AG09319 (cell line): ENCODE measurements around the gene DENND2A.

Source experiments
- DNase-seq: peaks from one replicate; pipeline ENCODE4 v3.0.0-alpha.2; 2010; ENCODE audit warnings: low read depth; ENCODE audit errors: extremely low read depth
- TF ChIP-seq, protein P1 (sequence below): IDR thresholded peaks from 2 replicates; pipeline ENCODE4 v1.5.1; 2011; ENCODE audit warnings: low read depth, mild to moderate bottlenecking, inconsistent platforms, low read length, moderate library complexity

The DENND2A gene

GRCh38 chr7:140607441-140607989, 33.1 kb downstream of the DENND2A start:
- peak; percentile 65 for DNase-seq
- TF ChIP-seq, protein P1, sequence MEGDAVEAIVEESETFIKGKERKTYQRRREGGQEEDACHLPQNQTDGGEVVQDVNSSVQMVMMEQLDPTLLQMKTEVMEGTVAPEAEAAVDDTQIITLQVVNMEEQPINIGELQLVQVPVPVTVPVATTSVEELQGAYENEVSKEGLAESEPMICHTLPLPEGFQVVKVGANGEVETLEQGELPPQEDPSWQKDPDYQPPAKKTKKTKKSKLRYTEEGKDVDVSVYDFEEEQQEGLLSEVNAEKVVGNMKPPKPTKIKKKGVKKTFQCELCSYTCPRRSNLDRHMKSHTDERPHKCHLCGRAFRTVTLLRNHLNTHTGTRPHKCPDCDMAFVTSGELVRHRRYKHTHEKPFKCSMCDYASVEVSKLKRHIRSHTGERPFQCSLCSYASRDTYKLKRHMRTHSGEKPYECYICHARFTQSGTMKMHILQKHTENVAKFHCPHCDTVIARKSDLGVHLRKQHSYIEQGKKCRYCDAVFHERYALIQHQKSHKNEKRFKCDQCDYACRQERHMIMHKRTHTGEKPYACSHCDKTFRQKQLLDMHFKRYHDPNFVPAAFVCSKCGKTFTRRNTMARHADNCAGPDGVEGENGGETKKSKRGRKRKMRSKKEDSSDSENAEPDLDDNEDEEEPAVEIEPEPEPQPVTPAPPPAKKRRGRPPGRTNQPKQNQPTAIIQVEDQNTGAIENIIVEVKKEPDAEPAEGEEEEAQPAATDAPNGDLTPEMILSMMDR = no peak

DNA sequence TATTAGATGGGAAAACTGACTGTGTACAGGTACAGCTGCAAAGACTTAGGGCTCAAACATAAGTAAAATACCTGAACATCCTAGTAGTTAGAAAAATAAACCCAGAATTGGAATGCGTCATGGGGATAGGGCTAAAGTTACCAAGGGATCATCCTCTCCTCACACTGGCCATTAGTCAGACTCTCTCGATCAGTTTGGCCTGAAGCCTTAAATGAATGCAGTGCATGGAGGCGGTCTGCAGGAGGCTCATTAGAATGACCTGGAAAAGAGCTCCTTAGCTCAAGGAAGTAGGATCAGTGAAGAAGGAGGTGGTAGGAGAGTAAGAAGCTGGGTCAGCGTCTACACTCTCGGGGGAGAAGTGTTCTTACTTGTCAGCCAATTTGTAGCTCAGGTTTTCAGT, 35.3 kb downstream of the DENND2A start:
- DNase-seq = peak; percentile 44
- TF ChIP-seq, protein P1 = peak; percentile 20

DNA sequence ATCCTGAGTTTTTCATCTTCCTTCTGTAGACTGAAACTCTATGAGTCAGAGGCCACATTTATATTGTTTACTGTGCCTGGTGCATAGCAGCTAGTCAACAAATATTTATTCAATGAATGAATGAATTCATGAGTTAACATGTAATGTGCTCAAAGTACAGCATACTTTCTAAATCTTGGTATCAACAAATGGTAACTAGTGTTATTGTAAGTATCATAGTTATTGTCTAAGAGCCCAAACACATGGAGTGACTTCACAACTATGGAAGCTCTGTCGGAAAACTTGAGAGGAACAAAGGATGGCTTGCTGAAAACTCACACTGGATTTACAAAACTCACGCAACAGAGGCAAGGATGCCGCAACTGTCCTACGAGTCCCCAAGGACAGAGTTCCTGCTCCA, 35.9 kb downstream of the DENND2A start:
- DNase-seq = peak; percentile 74
- TF ChIP-seq, protein P1 = no peak

DNA sequence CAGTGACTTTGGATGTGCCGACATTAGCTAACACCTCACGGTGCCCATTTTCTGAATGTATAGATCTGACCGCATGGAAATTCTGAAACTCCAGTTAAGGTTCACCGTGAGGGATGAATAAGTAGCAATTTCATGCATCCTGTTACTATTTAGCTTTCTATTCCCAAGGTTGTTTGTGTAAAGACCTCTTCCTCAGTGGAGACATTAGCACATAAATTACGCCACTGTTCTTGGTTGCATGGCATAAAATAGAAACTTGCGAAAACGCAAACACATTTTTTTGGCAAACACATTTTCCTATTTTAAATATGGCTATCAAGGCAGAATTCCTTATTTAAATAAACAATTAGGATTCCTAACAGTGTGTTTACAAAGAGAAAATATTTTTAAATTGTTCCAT, 36.5 kb downstream of the DENND2A start:
- TF ChIP-seq, protein P1 = no peak
- no peak for DNase-seq

- DNase-seq = no peak
- TF ChIP-seq, protein P1 = no peak
Observed at GRCh38 chr7:140601566-140602174, 38.9 kb downstream of the DENND2A start.

DNA sequence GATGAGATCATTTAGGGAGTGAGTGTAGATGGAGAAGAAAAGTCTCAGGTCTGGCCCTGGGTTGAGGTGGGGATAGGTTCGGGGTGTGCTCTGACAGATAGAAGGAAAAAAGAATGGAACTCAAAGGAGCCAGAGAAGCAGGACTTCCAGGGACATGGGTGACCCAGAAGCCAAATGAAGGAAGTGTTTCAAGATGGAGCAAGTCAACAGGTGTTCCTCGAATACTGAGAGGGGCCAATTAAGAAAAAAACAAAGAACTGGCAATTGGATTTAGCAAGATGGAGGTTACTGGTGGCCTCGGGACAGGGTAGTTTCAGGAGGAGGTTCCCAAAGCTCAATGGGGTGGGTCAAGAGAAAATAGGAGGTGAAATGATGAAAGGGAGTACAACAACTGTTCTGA, 40.3 kb downstream of the DENND2A start:
- DNase-seq = no peak
- TF ChIP-seq, protein P1 = no peak

- DNase-seq = no peak
- TF ChIP-seq, protein P1 = no peak
Observed at GRCh38 chr7:140597428-140597949, 43.1 kb downstream of the DENND2A start.
